Measurements from ENCODE around the gene ZSCAN16.

The ZSCAN16 gene

GRCh38 chr6:28124971-28125353, 553 bp downstream of the ZSCAN16 start:
- no peak for DNase-seq

GRCh38 chr6:28125401-28125800, 992 bp downstream of the ZSCAN16 start:
- no peak for DNase-seq

GRCh38 chr6:28134015-28134414, 9.6 kb downstream of the ZSCAN16 start:
- no peak for DNase-seq

- no peak for DNase-seq
Observed at GRCh38 chr6:28134716-28135115, 10.3 kb downstream of the ZSCAN16 start.

- DNase-seq: no peak
Observed at GRCh38 chr6:28135393-28135792, 11.0 kb downstream of the ZSCAN16 start.

- DNase-seq: peak; percentile 96
Observed at GRCh38 chr6:28136585-28137504, 12.4 kb downstream of the ZSCAN16 start.

- no peak for DNase-seq
Observed at GRCh38 chr6:28137505-28137981, 13.1 kb downstream of the ZSCAN16 start.

GRCh38 chr6:28139860-28140543, 15.6 kb downstream of the ZSCAN16 start:
- no peak for DNase-seq

- DNase-seq: no peak
Observed at GRCh38 chr6:28140616-28141015, 16.2 kb downstream of the ZSCAN16 start.

- DNase-seq: peak; percentile 94
Observed at GRCh38 chr6:28141500-28142329, 17.3 kb downstream of the ZSCAN16 start, which contains the start of gene ZKSCAN8. Gene ZKSCAN8, plus strand, starts transcription at chr6:28141883. Its CDS starts 6,525 bp downstream, at chr6:28148408.

GRCh38 chr6:28142446-28142845, 18.0 kb downstream of the ZSCAN16 start:
- no peak for DNase-seq

GRCh38 chr6:28145231-28145630, 20.8 kb downstream of the ZSCAN16 start:
- no peak for DNase-seq

GRCh38 chr6:28152531-28152930, 28.1 kb downstream of the ZSCAN16 start:
- DNase-seq: no peak

GRCh38 chr6:28153546-28153945, 29.1 kb downstream of the ZSCAN16 start:
- no peak for DNase-seq

GRCh38 chr6:28154357-28154756, 29.9 kb downstream of the ZSCAN16 start:
- DNase-seq: no peak

- no peak for DNase-seq
Observed at GRCh38 chr6:28158318-28158717, 33.9 kb downstream of the ZSCAN16 start.

GRCh38 chr6:28159029-28159607, 34.7 kb downstream of the ZSCAN16 start:
- no peak for DNase-seq

GRCh38 chr6:28160233-28160632, 35.8 kb downstream of the ZSCAN16 start:
- DNase-seq: no peak

- peak; percentile 77 for DNase-seq
Observed at GRCh38 chr6:28161410-28162079, 37.1 kb downstream of the ZSCAN16 start.

GRCh38 chr6:28165563-28165962, 41.2 kb downstream of the ZSCAN16 start:
- DNase-seq: no peak

- DNase-seq: no peak
Observed at GRCh38 chr6:28167068-28167467, 42.7 kb downstream of the ZSCAN16 start.
